Skin of body (tissue), 2 donors: ENCODE data around the gene AFF4. TPM values are rescaled to one million over a fixed set of nuclear protein-coding genes. Genes with fewer than 3 reads are reported as not detected.
"Not testable (repeated sequence)": the region's sequence is repeated elsewhere in the genome, so short reads cannot be mapped to it uniquely, and the experiment has no call there.

Experiments used
- DNase-seq: peaks from one replicate; lab custom pipeline; 2025; lab: John Stamatoyannopoulos, UW
- total RNA-seq: library from RNA; depleted of rRNA; stranded (reverse); fragments of >200 nt; gene quantifications from one replicate; pipeline ENCODE4 v1.2.3, GENCODE V29; 2014

AFF4 gene
- total RNA-seq, 1 donor from 2014 or later: 66.3 TPM

- DNase-seq: not testable (repeated sequence)
Measured at GRCh38 chr5:132854992-132855391, 108.4 kb downstream of the AFF4 start.

GRCh38 chr5:132854301-132854700, 109.1 kb downstream of the AFF4 start:
- DNase-seq: no peak

- DNase-seq: no peak
Measured at GRCh38 chr5:132853790-132854189, 109.6 kb downstream of the AFF4 start.

GRCh38 chr5:132853323-132853722, 110.1 kb downstream of the AFF4 start:
- DNase-seq: no peak

- no peak for DNase-seq
Measured at GRCh38 chr5:132850066-132850465, 113.4 kb downstream of the AFF4 start.

- DNase-seq: no peak
Measured at GRCh38 chr5:132849347-132849746, 114.1 kb downstream of the AFF4 start.

- DNase-seq: no peak
Measured at GRCh38 chr5:132848270-132848669, 115.2 kb downstream of the AFF4 start.

- no peak for DNase-seq
Measured at GRCh38 chr5:132841305-132841704, 122.1 kb downstream of the AFF4 start.

- DNase-seq: no peak
Measured at GRCh38 chr5:132840896-132841295, 122.5 kb downstream of the AFF4 start.

GRCh38 chr5:132840313-132840712, 123.1 kb downstream of the AFF4 start:
- DNase-seq: no peak

- no peak for DNase-seq
Measured at GRCh38 chr5:132839426-132840301, 123.8 kb downstream of the AFF4 start.

- no peak for DNase-seq
Measured at GRCh38 chr5:132838516-132839282, 124.7 kb downstream of the AFF4 start.

GRCh38 chr5:132837868-132838267, 125.6 kb downstream of the AFF4 start:
- no peak for DNase-seq

GRCh38 chr5:132836852-132837251, 126.6 kb downstream of the AFF4 start:
- DNase-seq: no peak

- no peak for DNase-seq
Measured at GRCh38 chr5:132834057-132834456, 129.4 kb downstream of the AFF4 start.

GRCh38 chr5:132832612-132833011, 130.8 kb downstream of the AFF4 start:
- DNase-seq: no peak

- DNase-seq: no peak
Measured at GRCh38 chr5:132831095-132831860, 132.2 kb downstream of the AFF4 start.

GRCh38 chr5:132830436-132831094, 132.9 kb downstream of the AFF4 start, which contains the start of gene SHROOM1:
Gene SHROOM1 (minus strand): TSS chr5:132830647. CDS start chr5:132826140, 4,507 bp downstream.
- DNase-seq: no peak

GRCh38 chr5:132829742-132830435, 133.5 kb downstream of the AFF4 start:
- no peak for DNase-seq

GRCh38 chr5:132828846-132829494, 134.5 kb downstream of the AFF4 start:
- DNase-seq: no peak
